Osteoblast (primary cell): ENCODE measurements around the gene DZIP3. TPM values are rescaled to one million over a fixed set of nuclear protein-coding genes. Genes with fewer than 3 reads are reported as not detected.

Experiments
- DNase-seq: peaks from one replicate; pipeline ENCODE4 v3.0.0; 2011; ENCODE audit warnings: low spot score, mixed read lengths; ENCODE audit not compliant: insufficient read length; ENCODE audit errors: missing footprints
- H2AFZ ChIP-seq: 2 replicates; pipeline ENCODE4 v1.6.0; 2011; ENCODE audit warnings: mild to moderate bottlenecking, low read length
- H3K27ac ChIP-seq: 2 replicates; pipeline ENCODE4 v1.5.1; 2011; ENCODE audit warnings: mild to moderate bottlenecking, low read depth, low read length, moderate library complexity
- H3K27me3 ChIP-seq: 2 replicates; pipeline ENCODE4 v1.6.0; 2012; ENCODE audit warnings: mild to moderate bottlenecking, control low read depth, inconsistent platforms, low read length, moderate library complexity; ENCODE audit not compliant: insufficient read depth
- H3K36me3 ChIP-seq: 2 replicates; pipeline ENCODE4 v1.5.1; 2011; ENCODE audit warnings: mild to moderate bottlenecking, low read length, control low read depth, moderate library complexity; ENCODE audit not compliant: insufficient read depth
- H3K4me1 ChIP-seq: 2 replicates; pipeline ENCODE4 v1.5.1; 2011; ENCODE audit warnings: mild to moderate bottlenecking, low read length, control low read depth, moderate library complexity; ENCODE audit not compliant: insufficient read depth
- H3K4me2 ChIP-seq: 2 replicates; pipeline ENCODE4 v1.6.0; 2011; ENCODE audit warnings: mild to moderate bottlenecking, low read length; ENCODE audit not compliant: insufficient read depth
- H3K4me3 ChIP-seq: fragments of 200-600 bp; sonication (generic); 3 replicates; pipeline ENCODE4 v1.5.1; 2012; ENCODE audit warnings: mild to moderate bottlenecking, low read length, inconsistent platforms; ENCODE audit not compliant: insufficient read depth
- H3K79me2 ChIP-seq: 2 replicates; pipeline ENCODE4 v1.6.0; 2012; ENCODE audit warnings: mild to moderate bottlenecking, low read length, control low read depth, inconsistent platforms; ENCODE audit not compliant: insufficient read depth
- H3K9me3 ChIP-seq: 2 replicates; pipeline ENCODE4 v1.5.1; 2011; ENCODE audit warnings: low read depth, low read length, control low read depth
- H4K20me1 ChIP-seq: 2 replicates; pipeline ENCODE4 v1.6.0; 2012; ENCODE audit warnings: mild to moderate bottlenecking, low read length, control low read depth; ENCODE audit not compliant: insufficient read depth
- total RNA-seq: library from RNA; depleted of rRNA; stranded (reverse); fragments of >200 nt; gene quantifications from 2 replicates; pipeline ENCODE4 v1.2.3, GENCODE V29; 2012
- TF ChIP-seq, protein P1 (sequence below): IDR thresholded peaks from 2 replicates; pipeline ENCODE4 v1.5.1; 2011; ENCODE audit warnings: mild to moderate bottlenecking, low read depth, low read length, moderate library complexity; ENCODE audit errors: extremely low read depth

Gene DZIP3
- total RNA-seq, 1 donor = 12.3 TPM

DNA sequence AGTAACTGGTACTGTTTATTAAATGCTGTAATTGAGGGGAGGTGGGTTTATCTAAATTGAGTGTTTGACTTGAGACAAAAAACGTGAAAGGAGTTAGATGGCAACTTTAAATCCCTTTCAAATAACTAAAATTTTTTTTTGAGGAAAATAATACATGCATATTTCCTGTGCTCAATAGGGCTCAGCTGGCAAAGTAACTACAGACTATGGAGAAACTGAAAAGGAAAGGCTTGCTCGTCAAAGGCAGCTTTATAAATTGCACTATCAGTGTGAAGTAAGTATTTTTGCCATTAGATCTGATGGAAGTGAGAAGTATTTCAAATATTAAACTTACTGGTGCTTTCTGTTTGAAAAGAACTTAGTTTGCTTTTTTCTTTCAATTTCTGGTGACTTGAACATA is 72.2 kb downstream of the DZIP3 start:
- Histone ChIP-seq H3K4me1 (no peaks in the 10 kb centered on the region), H3K27me3 (no peaks in the 10 kb centered on the region), H4K20me1 (no peaks in the 10 kb centered on the region), H2AFZ (peak overlapping the region; percentile 64), H3K9me3 (no peaks in the 10 kb centered on the region), H3K27ac (no peak overlapping the region), H3K79me2 (no peaks in the 10 kb centered on the region), H3K36me3 (no peaks in the 10 kb centered on the region), H3K4me2 (peak overlapping the region; percentile 73), H3K4me3 (peak overlapping the region; percentile 42)
- TF ChIP-seq, protein P1, sequence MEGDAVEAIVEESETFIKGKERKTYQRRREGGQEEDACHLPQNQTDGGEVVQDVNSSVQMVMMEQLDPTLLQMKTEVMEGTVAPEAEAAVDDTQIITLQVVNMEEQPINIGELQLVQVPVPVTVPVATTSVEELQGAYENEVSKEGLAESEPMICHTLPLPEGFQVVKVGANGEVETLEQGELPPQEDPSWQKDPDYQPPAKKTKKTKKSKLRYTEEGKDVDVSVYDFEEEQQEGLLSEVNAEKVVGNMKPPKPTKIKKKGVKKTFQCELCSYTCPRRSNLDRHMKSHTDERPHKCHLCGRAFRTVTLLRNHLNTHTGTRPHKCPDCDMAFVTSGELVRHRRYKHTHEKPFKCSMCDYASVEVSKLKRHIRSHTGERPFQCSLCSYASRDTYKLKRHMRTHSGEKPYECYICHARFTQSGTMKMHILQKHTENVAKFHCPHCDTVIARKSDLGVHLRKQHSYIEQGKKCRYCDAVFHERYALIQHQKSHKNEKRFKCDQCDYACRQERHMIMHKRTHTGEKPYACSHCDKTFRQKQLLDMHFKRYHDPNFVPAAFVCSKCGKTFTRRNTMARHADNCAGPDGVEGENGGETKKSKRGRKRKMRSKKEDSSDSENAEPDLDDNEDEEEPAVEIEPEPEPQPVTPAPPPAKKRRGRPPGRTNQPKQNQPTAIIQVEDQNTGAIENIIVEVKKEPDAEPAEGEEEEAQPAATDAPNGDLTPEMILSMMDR = no peak
- no peak for DNase-seq

DNA sequence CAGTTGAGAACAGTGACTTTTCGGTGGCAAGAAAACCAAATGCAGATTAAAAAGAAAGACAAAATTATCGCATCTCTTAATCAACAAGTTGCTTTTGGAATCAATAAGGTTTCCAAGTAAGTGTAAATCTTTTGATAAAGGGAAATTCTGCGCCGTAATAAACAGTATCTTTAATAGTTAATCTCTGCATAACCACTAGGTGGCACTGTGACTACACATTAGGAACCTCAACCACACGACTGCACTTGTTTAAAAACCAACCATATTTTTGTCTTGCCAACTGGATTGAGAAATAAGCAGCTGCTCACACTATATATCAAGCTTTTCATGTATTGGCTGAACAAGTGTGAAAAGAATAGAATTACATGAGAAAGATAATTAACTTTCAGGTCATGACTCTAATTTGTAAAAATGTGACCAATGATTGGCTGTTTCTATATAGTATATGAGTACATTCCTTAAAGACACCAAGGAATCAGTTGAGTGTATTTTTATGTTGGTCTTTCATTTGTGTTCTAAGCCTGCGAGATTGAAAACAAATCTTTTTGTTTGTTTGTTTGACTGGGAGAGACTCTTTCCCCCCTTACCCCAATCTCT is 72.7 kb downstream of the DZIP3 start:
- Histone ChIP-seq H4K20me1 (no peaks in the 10 kb centered on the region), H2AFZ (peak overlapping the region; percentile 64), H3K4me1 (no peaks in the 10 kb centered on the region), H3K27me3 (no peaks in the 10 kb centered on the region), H3K27ac (no peak overlapping the region), H3K79me2 (no peaks in the 10 kb centered on the region), H3K4me3 (peak overlapping the region; percentile 42), H3K36me3 (no peaks in the 10 kb centered on the region), H3K4me2 (peak overlapping the region; percentile 73), H3K9me3 (no peaks in the 10 kb centered on the region)
- peak; percentile 69 for DNase-seq
- TF ChIP-seq, protein P1 = peak; percentile 74

DNA sequence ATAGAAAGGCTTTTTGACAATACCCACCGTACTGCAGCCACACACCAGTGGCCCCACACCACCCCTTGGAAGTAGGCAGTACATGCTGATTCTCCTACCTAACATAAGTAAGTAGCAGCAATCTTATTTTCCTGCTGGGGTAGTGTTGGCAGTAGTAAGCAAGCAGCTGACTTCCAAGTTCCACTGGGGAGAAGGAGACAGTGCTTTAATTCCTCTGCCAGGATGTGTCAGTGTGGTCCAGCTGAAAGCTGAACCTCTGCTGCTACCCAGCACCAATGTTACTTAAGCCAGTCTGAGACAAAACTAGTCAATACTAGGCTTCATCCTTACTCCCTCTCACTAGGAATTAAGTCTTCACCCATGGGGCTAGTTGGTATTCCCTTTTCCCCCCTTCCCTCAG is 74.7 kb downstream of the DZIP3 start:
- Histone ChIP-seq H3K27me3 (no peaks in the 10 kb centered on the region), H3K4me1 (no peaks in the 10 kb centered on the region), H2AFZ (no peak overlapping the region), H3K4me2 (no peak overlapping the region), H3K79me2 (no peaks in the 10 kb centered on the region), H3K9me3 (no peaks in the 10 kb centered on the region), H3K36me3 (no peaks in the 10 kb centered on the region), H3K4me3 (no peak overlapping the region), H3K27ac (no peak overlapping the region), H4K20me1 (no peaks in the 10 kb centered on the region)
- DNase-seq = peak; percentile 11
- TF ChIP-seq, protein P1 = no peak

DNA sequence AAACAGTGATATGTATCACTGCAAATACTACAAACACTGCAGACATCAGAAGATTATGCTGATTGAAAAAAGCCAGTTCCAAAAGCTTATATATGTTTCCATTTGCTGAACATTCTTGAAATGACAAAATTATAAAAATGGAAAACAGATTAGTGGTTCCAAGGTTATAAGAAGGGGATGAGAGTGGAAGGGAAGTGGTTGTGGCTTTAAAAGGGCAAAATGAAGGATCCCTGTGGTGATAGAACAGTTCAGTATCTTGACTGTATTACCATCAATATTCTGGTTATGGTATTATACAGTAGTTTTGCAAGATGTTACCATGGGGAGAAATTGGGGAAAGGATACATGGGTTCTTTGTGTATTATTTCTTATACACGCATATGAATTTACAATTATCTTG is 77.8 kb downstream of the DZIP3 start:
- Histone ChIP-seq H4K20me1 (no peaks in the 10 kb centered on the region), H3K9me3 (no peaks in the 10 kb centered on the region), H3K27ac (no peak overlapping the region), H3K36me3 (no peaks in the 10 kb centered on the region), H3K4me2 (no peak overlapping the region), H3K79me2 (no peaks in the 10 kb centered on the region), H2AFZ (no peak overlapping the region), H3K4me3 (no peak overlapping the region), H3K4me1 (no peaks in the 10 kb centered on the region), H3K27me3 (no peaks in the 10 kb centered on the region)
- TF ChIP-seq, protein P1 = no peak
- DNase-seq = no peak
